GM19372 (cell line): ENCODE results near the gene NHLH1.

ENCODE experiments used
- ATAC-seq: cut with Tn5 transposase; IDR thresholded peaks from one replicate; pipeline ENCODE4 v1.9.1; 2021; ENCODE audit warnings: mild to moderate bottlenecking, low read depth, moderate library complexity; ENCODE audit not compliant: unreplicated experiment

The NHLH1 gene

DNA sequence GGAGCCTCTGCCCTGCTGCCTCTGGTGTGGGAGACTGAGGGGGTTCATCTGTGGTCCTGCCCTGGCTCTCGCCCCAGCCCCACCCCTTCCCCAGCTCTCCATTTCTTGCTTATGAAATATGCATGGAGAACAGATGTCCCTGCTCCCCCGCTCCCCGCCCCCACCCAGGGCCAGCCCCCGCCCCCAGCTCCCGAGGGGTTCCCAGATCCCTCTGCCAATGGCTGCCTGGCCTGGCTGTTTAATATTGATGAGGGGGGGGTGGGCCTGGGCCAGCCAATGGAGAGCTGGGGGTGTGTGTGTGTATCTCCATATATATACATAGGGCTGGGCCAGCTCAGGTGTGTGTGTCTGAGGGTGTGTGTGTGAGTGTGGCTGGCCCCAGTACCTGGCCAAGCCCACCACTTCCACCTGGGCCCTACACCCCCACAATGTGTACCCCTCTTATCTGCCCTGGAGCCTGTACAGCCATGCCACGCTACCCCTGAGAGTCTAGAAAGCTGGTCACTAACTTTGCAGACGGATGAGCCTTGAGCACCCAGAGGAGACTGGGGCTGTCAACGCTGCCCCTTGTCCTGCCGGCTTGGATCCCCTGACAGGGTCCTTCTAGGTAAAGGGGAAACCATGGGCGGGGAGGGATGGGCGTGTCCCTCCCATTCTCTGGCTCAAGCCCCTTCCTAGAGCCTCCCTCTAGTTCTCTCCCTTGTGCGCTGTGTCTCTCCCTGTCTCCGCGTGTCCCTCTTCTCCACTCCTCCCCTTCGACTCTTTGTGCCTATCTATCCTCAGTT, at the start of gene NHLH1:
Gene NHLH1 (plus strand): TSS at position 341 of the 785 bp plus-strand sequence. CDS start 3,661 bp downstream, outside the sequence.
- no peak for ATAC-seq

DNA sequence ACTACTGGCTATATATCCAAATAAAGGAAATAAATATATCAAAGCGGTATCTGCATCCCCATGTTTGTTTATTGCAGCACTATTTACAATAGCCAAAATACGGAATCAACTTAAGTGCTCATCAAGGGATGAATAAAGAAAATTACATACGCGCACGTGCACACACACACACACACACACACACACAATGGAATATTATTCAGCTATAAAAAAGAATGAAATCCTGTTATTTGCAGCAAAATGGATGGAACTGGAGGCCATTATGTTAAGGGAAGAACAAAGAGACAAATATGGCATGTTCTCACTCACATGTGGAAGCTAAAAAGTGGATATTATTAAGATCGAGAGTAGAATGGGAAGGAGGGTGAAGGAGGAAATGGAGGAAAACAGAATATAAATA, 44.0 kb upstream of the NHLH1 start:
- ATAC-seq: no peak

- ATAC-seq: no peak
Observed at GRCh38 chr1:160325252-160325651, 41.6 kb upstream of the NHLH1 start.

- ATAC-seq: no peak
Observed at GRCh38 chr1:160326418-160326817, 40.5 kb upstream of the NHLH1 start.

GRCh38 chr1:160328184-160328583, 38.7 kb upstream of the NHLH1 start:
- ATAC-seq: no peak

DNA sequence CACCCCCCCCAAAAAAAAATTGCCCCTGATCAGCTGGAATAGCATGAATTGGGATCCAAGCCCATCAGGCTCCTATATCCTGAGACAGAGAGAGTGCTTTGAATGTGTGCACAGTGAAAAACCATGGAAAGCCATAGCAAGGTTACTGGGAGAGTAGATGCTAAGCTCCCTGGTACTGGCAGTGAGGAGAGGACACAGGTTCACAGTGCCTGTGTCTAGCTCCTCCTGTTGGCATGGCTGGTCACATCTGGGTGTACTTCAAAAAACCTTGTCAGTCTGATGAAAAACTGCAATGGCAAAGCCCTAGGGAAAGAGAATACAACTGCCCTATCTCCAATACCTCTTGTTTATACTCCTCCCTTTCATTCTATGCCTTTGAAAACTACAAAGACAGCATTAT, 36.8 kb upstream of the NHLH1 start:
- ATAC-seq: no peak

DNA sequence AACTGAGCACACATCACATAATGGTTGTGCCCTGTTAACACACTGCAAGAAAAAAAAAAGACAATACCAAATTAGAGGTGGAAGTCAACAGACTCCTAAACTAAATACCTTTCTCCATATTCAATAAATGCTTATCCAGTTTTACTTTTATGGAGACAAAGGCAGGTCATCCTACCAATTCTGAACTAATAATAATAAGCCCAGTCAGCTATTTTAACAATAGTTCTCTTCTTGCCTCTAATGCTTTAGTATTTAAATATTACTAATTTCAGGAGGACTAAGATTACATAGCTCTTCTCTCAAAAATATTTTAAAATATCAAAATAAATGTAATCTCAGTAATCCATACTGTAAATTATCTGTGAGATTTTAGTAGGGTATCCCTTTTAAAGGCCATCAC, 34.4 kb upstream of the NHLH1 start:
- no peak for ATAC-seq

DNA sequence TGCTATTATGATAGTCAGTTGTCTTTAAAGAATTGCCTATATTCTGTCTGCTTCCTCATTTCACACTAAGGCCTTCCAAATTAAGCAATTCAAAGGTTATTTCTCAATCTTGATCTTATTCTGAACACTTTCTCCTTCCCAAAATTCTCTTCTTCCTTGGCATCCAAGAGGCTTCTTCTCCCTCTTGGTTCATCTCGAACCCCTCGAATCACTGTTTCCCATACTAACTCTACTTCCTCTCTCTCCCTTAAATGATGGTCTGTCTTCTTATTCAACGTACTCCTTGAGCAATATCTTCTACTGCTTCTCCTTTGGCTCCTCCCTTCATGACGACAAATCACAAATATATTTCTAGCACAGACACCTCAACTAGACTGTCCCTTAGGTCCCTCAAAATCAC, 28.3 kb upstream of the NHLH1 start:
- no peak for ATAC-seq

- no peak for ATAC-seq
Observed at GRCh38 chr1:160340146-160340545, 26.7 kb upstream of the NHLH1 start.

- ATAC-seq: no peak
Observed at GRCh38 chr1:160340866-160341265, 26.0 kb upstream of the NHLH1 start.

- ATAC-seq: no peak
Observed at GRCh38 chr1:160342526-160342925, 24.3 kb upstream of the NHLH1 start.

GRCh38 chr1:160342953-160343869, 23.7 kb upstream of the NHLH1 start, which contains the start of the genes COPA and NCSTN:
COPA (minus strand) TSS chr1:160343250; CDS start chr1:160343170, 80 bp downstream.
NCSTN (plus strand) TSS chr1:160343383; CDS start chr1:160343397, 14 bp downstream.
- ATAC-seq: peak; percentile 93

GRCh38 chr1:160344241-160344640, 22.6 kb upstream of the NHLH1 start:
- ATAC-seq: no peak

- ATAC-seq: no peak
Observed at GRCh38 chr1:160344936-160345335, 21.9 kb upstream of the NHLH1 start.

DNA sequence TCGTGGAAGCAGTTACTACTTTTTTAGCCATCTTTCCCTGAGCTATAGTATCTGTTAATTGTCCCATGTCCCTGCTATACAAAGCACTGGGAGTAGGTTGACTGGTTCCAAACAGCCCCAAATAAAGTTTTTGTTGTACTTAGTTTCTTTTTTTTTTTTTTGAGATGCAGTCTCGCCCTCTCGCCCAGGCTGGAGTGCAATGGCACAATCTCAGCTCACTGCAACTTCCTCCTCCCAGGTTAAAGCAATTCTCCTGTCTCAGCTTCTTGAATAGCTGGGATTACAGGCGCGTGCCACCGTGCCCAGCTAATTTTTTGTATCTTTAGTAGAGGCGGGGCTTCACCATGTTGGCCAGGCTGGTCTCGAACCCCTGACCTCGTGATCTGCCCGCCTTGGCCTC, 20.4 kb upstream of the NHLH1 start:
- ATAC-seq: no peak

DNA sequence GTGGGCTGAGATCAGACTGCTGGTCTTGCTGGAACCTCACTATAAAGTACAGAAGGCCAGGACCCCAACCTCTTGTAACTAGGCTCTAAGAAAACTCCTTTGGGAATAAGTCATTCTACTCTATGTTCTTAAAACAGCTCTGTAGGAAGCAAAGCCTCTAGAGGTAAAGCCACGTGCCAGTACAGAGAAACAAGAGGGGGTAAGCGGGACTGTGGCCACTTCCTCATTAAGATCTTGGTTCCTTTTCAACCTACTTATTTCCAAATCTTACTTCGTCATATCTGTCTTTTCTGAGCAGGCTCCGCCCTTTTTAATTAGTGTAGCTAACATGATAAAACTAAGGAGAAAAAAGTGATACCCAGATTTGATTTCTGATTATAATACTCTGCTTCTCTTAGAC, 19.9 kb upstream of the NHLH1 start:
- ATAC-seq: no peak

DNA sequence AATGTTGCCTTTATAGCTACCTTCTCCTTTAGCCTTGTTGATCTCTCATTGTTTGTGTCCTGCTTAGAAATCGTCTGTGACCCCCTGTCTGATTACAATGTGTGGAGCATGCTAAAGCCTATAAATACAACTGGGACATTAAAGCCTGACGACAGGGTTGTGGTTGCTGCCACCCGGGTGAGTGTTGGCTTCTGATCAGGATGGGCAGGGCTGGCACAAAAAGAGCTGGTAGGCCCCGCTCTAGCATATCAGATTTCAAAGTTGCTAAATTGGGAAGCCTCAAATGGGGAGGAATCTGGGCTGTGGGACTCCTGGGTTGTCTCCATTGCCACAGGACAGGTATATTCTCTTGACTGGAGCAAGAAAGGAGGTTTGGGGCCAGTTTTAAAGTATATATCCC, 15.2 kb upstream of the NHLH1 start:
- no peak for ATAC-seq

GRCh38 chr1:160352555-160352954, 14.3 kb upstream of the NHLH1 start:
- ATAC-seq: no peak

DNA sequence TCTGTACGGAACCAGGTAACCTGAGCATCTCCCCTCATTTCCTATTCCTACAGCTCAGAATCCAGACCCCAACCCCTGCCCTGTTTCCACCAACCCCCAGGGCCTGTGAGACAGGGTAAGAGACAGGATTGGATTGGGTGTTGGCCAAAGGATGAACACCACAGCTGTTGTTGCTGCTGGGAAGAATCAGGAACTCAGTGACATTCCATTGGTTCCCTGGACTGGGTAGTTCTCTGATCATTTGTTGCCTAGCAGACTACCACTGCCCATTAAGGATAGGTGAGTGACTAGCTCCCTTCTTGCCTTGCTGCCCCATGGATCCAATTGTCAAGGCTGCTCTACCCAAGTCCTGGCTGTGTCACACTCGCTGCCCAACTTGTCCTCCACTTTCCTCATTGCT, 13.6 kb upstream of the NHLH1 start:
- ATAC-seq: no peak

DNA sequence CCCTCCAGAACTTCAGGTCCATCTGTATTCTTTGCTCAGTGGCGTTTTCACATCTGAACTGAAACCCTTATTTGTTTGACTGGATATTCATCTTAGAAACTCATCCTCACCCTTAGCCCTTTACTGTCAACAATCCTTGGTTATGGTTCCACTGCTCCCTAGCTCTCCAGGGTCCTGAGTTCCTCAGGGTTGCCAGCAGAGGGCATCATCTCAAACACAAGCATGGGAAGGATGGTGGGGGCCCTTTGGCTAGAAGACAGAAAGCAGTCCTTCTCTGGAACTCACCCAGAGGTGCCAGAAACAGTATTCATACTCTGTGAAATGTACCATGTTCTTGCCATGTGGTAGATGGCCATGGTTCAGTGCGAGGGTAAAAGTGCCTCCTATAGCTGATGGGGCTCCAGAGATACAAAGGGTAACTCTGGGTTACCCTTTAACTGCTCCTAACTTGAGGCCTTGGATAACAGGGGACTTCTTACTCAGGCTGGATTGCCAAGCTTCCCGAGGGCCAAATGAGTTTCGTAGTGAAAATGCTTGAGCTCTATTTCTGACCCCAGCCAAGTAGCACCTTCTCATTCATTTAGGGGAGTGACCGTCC, 12.4 kb upstream of the NHLH1 start:
- ATAC-seq: no peak
